C4-2B (cell line): Measurements from ENCODE around the gene VCPKMT.

Source experiments
- CTCF ChIP-seq: fragments of 450-650 bp; conservative IDR thresholded peaks from 2 replicates; pipeline ENCODE4 v1.5.1; 2017; ENCODE audit warnings: mild to moderate bottlenecking
- ZFX ChIP-seq: fragments of 450-650 bp; IDR thresholded peaks from 2 replicates; pipeline ENCODE4 v1.6.1; 2017

DNA sequence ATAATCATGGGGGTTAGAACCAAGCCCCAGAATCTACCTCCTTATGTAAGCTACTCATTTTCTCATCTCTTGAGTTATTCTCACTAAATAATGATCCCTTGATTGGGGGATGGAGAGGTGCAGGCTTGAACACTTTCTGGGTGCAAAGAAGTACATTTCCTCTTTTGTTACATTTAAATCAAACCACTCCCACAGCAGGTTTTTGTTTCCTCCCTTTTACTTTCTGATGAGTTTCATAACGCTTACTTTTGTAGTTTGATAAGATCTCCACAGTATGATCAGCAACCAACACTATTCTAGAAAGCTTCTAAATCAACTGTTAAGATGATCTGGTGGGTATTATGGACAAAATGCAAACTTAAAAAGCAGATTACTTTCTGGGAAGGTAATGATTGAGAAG lies 20.5 kb downstream of the VCPKMT start:
- no peak for TF ChIP-seq CTCF
- no peak for TF ChIP-seq ZFX
